ENCODE measurements around the gene FGF23.

Gene FGF23

GRCh38 chr12:4380332-4380731 lies 820 bp upstream of the FGF23 start:
- DNase-seq, result no peak

- DNase-seq, result no peak
These were observed 740 bp downstream of the FGF23 start for GRCh38 chr12:4378772-4379171.

DNA sequence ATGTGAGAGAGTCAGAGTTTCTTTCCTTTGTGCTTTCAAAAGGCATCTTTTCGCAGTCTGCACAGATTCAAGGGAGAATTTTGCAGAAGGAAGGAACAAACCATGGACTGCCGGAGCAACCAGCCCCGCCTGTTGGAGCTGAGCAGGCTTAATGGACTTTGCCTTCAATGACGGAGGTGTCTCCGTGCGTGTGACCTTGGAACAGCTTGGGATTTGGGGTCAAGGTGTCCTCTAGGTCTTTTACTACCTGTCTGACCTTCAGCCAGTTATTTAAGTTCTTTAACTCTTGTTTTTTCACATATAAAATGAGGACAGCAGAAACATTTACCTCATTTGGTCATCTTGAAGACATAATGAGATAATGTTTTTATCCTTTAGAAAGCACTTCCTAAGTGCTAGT lies 4.1 kb downstream of the FGF23 start:
- DNase-seq, result no peak

DNA sequence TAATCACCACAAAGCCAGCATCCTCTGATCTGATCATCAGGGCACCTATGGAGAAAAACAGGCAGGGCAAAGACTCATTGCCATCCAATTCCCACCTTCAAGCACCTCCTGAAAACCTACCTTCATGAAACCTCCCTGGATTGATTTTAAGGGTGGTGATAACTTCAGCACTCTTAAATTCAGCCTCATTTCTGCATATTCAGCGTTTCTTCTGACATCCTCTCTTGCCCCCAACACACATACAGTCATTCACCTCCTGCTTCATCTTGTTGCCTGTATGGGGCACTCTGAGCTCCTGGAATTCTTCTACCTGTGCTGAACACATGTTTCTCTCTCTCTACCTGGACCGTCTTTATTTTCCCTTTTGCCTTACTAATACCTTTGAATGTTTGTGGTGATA lies 6.9 kb downstream of the FGF23 start:
- DNase-seq, result no peak

DNA sequence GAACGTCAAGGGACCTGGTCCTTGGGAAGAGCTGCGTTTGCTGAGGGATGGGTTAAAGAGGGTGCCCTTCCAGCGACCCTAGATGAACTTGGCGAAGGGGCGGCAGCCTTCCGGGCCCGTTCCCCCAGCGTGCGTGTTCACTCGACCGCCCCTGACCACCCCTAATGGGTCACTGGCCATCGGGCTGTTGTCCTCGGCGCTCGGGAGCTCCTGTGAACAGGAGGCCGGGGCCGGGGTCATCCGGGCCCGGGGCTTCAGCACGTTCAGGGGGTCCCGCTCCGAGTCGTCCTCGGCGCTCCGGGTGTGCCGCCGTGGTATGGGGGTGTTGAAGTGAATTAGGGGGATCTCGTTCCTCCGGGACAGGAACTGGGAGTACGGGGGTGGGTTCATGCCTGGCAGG lies 9.2 kb downstream of the FGF23 start:
- no peak for DNase-seq

DNA sequence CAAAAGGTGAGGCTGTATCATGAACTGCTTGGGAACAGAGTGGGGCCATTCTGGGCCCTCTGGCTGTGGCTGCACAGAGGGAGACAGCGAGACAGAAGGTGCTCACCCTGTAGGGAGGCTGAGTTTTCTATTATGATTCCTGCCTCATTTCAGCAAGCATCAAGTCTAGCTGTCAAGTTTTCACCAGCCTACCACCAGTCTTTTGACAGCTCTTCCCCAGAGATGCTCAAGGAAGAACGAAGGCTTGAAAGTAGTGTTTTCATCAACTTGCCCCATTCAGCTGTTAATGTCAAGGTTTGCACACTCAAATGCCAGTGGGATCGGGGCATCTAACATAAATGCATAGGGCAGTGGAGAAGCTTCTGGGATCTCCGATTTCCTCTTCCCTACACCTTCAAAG lies 10.0 kb downstream of the FGF23 start:
- no peak for DNase-seq

DNA sequence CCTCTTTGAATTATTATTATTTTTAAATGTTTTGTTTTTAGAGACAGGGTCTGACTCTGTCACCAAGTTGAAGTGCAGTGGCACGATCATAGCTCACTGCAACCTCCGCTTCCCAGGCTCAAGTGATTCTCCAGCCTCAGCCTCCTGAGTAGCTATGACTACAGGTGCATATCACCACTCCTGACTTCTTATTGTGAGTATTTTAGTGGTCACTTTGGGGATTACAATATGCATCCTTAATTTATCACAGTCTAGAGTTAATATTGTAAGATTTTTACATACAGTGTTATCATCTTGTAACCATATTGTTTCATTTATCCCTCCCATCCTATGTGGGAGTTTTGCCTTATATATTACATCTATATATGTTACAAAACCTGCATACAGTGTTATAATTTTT lies 13.4 kb downstream of the FGF23 start:
- no peak for DNase-seq

DNA sequence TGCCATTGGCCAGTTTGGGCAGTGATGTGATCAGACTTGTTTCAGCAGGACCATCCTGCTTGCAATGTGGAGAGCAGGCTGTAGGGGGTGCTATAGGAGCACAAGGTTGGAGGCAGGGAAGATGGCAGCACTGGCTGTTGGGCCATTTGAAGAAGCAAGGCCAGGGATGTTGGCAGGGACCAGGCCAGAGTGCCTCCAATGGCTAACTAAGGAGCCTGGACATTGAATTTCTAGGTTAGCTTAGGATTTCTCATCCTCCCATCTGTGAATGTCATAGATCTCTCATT lies 23.5 kb downstream of the FGF23 start:
- no peak for DNase-seq

DNA sequence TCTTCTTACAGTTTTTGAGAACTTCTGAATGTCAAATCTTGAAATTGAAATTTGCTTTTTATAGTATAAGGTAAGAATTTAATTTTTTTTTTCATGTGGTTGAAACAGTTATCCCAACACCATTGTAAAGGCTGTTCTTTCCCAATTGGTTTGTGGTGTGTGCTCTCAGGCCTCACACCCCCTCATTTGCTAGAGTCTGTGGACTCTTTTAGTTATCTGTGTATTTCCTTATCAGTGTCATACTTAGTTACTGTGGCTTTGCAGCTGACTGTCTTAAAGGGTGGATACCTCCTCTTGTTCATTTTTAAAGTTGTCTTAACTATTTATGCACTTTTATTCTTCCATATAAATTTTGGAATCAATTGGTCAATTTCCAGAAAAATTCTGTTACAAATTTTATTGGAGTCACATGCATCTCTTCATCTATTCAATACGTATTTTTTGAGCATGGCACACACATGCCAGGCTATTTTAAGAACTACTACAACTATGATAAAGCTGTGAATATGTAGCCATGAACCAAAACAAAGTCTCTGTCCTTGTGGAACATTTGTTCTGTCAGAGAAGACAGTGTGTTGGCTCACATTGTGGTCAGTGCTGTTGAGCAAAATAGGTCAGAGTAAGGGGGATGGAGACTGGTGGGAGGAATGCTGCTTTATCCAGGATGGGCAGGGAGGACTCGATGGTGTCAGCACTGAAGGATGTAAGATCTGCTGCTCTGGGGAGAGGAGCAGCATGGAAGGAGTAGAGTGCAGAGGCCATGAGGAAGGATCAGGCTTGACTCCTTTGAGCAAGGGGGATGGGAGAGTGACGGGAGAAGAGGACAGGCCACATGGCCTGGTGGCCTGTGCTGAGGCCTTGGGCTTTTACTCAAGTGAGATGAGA lies 24.1 kb downstream of the FGF23 start:
- no peak for DNase-seq

DNA sequence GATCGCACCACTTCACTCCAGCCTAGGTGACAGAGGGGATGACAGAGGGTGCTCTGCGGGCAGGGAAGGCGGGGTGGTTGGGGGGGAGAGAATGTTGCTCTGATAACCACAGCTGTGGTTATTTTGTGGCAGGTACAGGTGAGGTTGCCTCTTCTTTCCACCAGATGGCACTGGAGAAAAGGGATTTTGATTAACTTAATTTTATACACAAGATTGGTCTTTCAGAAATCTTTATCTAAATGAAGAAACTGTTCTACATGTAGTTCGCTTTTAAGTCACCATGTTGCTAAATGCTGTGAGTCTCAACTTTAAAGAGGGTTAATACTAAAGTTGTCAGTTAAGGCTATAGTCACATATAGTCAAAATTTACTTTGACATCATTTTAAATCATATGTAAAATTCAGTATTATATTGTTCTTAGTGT lies 25.7 kb downstream of the FGF23 start:
- DNase-seq, result peak; percentile 0

DNA sequence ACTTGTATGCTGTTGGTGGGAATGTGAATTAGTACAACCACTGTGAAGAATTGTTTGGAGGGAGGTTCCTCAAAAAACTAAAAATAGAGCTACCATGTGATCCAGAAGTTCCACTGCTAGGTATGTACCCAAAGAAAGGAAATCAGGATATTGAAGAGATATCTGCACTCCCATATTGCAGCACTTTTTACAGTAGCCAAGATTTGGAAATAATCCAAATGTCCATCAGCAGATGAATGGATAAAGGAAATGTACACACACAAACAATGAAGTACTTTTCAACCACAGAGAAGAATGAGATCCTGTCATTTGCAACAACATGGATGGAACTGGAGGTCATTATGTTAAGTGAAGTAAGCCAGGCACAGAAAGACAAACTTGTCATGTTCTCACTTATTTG lies 32.6 kb downstream of the FGF23 start:
- no peak for DNase-seq

DNA sequence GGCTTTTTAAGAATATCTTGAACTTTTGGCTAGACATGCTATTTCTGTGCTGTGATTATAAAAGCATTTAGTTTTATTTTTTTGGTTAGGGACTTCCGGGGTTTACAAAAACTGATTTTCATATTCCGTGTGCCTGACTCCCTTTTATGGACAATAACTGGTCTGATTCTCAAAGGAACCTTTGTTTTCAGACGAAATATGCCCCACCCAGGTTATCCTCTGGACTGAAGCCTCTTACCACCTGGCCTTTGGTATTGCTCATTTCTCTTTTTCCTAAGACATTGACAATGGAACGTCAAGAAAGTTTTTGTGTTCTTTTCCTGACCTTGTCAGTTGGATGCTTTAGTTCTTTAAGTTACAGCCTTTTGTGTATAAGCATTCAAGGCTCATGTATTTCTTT lies 47.7 kb downstream of the FGF23 start:
- DNase-seq, result no peak

GRCh38 chr12:4331221-4331620 lies 48.3 kb downstream of the FGF23 start:
- DNase-seq, result no peak

- no peak for DNase-seq
These were observed 49.3 kb downstream of the FGF23 start for GRCh38 chr12:4330203-4330602.

- no peak for DNase-seq
These were observed 52.2 kb downstream of the FGF23 start for GRCh38 chr12:4327293-4327692.

- no peak for DNase-seq
These were observed 53.5 kb downstream of the FGF23 start for GRCh38 chr12:4325966-4326365.

- no peak for DNase-seq
These were observed 55.1 kb downstream of the FGF23 start for GRCh38 chr12:4324366-4324765.

DNA sequence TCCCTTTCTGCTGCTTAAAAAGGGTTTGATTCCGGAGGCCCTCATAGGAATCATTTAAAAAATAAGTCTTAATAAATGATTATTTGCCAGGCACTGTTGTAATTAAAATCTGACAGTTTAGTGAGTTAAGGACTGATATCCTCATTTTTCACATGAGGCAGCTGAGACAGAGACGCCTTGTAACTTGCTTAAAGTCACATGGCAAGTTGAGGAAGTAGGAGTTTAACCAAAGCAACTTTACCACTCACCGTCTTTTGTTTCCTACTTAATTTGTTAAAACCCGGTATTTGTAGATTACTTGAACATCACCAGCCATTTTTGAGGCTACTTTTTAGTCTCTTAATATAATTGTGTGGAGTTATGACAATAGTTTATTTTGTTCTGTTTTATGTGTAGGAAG lies 56.1 kb downstream of the FGF23 start:
- DNase-seq, result no peak

- DNase-seq, result no peak
These were observed 56.8 kb downstream of the FGF23 start for GRCh38 chr12:4322726-4323125.

DNA sequence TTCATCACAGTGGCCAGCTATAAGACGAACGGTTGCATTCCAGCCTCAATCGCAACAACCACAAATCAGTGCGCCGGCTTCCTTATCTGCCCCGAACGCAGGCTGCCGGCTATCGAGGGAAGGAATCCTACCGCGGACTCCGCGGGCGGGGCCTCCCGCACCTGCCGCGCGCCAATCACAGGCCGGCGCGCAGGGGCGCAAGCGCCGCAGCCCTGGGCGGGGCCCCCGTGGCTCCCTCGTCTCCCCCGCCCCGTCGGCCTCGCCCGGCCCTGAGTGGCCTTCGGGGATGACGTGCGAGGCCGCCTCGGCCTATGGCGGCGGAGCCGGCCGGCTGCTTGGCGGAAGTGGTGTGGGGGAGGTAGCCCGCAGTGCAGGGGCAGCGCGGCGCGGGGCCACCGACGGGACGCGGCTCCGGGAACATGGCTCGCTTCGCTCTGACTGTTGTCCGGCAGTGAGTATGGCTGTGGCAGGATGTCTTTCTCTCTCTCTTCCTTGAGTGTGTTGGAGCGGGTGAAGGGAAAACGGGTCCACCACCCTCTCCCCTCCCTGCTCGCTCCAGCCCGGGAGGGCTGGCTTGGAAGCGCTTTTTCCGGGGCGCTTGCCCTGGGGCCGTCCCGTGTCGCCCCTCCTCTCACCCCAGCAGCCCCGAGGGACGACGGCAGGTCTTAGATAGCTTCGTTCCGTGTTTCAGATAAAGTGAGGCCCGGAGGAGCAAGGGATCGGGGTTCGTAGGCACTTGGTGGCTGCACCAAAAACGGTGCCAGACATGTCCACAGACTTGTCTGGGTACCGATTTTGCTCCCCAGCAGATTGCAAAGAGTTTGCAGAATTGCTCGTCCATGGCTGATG lies 58.4 kb downstream of the FGF23 start, which contains the start of gene TIGAR:
Gene TIGAR, plus strand, starts transcription at position 361 of the 849 bp plus-strand sequence. Its CDS starts 59 bp downstream, at position 420.
- DNase-seq, result peak; percentile 89

DNA sequence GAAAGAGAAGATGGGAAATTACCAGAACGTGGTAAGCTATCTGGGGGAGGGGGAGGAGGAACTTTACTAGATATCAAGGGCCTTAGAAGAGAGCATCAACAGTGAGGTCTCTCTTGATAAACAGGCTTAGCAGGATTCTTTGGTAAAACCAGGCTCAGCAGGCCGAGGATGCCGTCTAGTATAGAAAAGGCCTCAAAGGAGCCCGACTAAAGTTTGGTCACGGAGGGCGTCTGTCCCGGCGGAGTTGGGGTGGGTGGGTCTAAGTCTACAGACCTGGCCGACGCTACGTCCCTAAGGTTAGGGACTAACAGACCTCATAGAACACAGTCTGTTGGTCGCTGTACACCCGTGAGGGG lies 59.0 kb downstream of the FGF23 start:
- DNase-seq, result no peak

Measured in NCI-H2029 (cell line).